GM23248 (cell line): ENCODE data around the gene PSD4. TPM values are rescaled to one million over a fixed set of nuclear protein-coding genes. Genes with fewer than 3 reads are reported as not detected.
A peak's percentile ranks its signal among the peaks of the same experiment; 100 is the strongest.

ENCODE experiments used
- DNase-seq: peaks from one replicate; pipeline ENCODE4 v3.0.0-alpha.2; 2015
- H2AFZ ChIP-seq: fragments of 200-600 bp; sonication (generic); 2 replicates; pipeline ENCODE4 v1.6.1; 2016; ENCODE audit warnings: antibody characterized with exemption
- H3F3A ChIP-seq: fragments of 200-600 bp; sonication (generic); 2 replicates; pipeline ENCODE4 v1.6.1; 2016; ENCODE audit warnings: mild to moderate bottlenecking, antibody characterized with exemption, mixed run types; ENCODE audit not compliant: insufficient read depth
- H3K27ac ChIP-seq: fragments of 200-600 bp; sonication (generic); 2 replicates; pipeline ENCODE4 v1.5.1; 2016; ENCODE audit warnings: mild to moderate bottlenecking
- H3K27me3 ChIP-seq: fragments of 200-600 bp; sonication (generic); replicated peaks from 2 replicates; pipeline ENCODE4 v1.6.1; 2016; ENCODE audit warnings: mild to moderate bottlenecking; ENCODE audit not compliant: insufficient read depth
- H3K36me3 ChIP-seq: fragments of 200-600 bp; sonication (generic); 2 replicates; pipeline ENCODE4 v1.6.1; 2016; ENCODE audit warnings: low read depth, mild to moderate bottlenecking
- H3K4me1 ChIP-seq: fragments of 200-600 bp; sonication (generic); 2 replicates; pipeline ENCODE4 v1.6.1; 2016; ENCODE audit warnings: mild to moderate bottlenecking; ENCODE audit not compliant: insufficient read depth
- H3K4me2 ChIP-seq: fragments of 200-600 bp; sonication (generic); one replicate; pipeline ENCODE4 v1.6.1; 2016; ENCODE audit warnings: mild to moderate bottlenecking; ENCODE audit not compliant: unreplicated experiment
- H3K4me3 ChIP-seq: fragments of 200-600 bp; sonication (generic); 2 replicates; pipeline ENCODE4 v1.5.1; 2016; ENCODE audit warnings: mild to moderate bottlenecking
- H3K79me2 ChIP-seq: fragments of 200-600 bp; sonication (generic); 2 replicates; pipeline ENCODE4 v1.6.1; 2016; ENCODE audit warnings: mild to moderate bottlenecking; ENCODE audit not compliant: insufficient read depth
- H3K9ac ChIP-seq: fragments of 200-600 bp; sonication (generic); 2 replicates; pipeline ENCODE4 v1.6.1; 2016; ENCODE audit warnings: mild to moderate bottlenecking
- H3K9me2 ChIP-seq: fragments of 200-600 bp; sonication (generic); 2 replicates; pipeline ENCODE4 v1.6.1; 2016; ENCODE audit warnings: mixed run types, mild to moderate bottlenecking, moderate library complexity; ENCODE audit not compliant: insufficient read depth
- H3K9me3 ChIP-seq: fragments of 200-600 bp; sonication (generic); one replicate; pipeline ENCODE4 v1.6.1; 2017; ENCODE audit warnings: low read depth
- H4K20me1 ChIP-seq: fragments of 200-600 bp; sonication (generic); 2 replicates; pipeline ENCODE4 v1.6.0; 2016; ENCODE audit not compliant: insufficient read depth
- EZH2 ChIP-seq: fragments of 200-600 bp; sonication (generic); IDR thresholded peaks from 2 replicates; pipeline ENCODE4 v1.6.1; 2018; ENCODE audit warnings: antibody characterized with exemption, mild to moderate bottlenecking; ENCODE audit not compliant: insufficient read depth, poor library complexity, severe bottlenecking
- EZH2phosphoT487 ChIP-seq: fragments of 200-600 bp; sonication (generic); IDR thresholded peaks from 2 replicates; pipeline ENCODE4 v1.6.1; 2018; ENCODE audit warnings: antibody characterized with exemption, moderate library complexity, mild to moderate bottlenecking, low read depth; ENCODE audit not compliant: insufficient read depth
- WGBS, 2 experiments: methylation state at CpG; one replicate each; pipeline ENCODE4 v1.1.6; 2015 to 2017; ENCODE audit warnings: low lambda C conversion rate in 2 of 2, low coverage in 1 of 2; ENCODE audit errors: missing lambda C conversion rate in 2 of 2; 5-methylcytosine and 5-hydroxymethylcytosine counted together
- in situ Hi-C: fragments of 300-500 bp; cut with MboI; formaldehyde crosslinking; loops from 2 replicates; pipeline ENCODE4 v1.15.0; 2020
- polyA plus RNA-seq: library from polyadenylated mRNA; unstranded; fragments of >200 nt; fragmentation: Nextera tagmentation; extraction: Ambion mirVana; gene quantifications from 2 replicates; pipeline ENCODE4 v1.2.1, GENCODE V29; 2016
- total RNA-seq: library from RNA; depleted of rRNA; stranded (reverse); fragments of >200 nt; shearing (Covaris generic); gene quantifications from 2 replicates; pipeline ENCODE4 v1.2.3, GENCODE V29; 2014

PSD4 gene
- total and polyA plus RNA-seq, 2 experiments from 2014 or later, result 1.1 to 6.1 TPM

GRCh38 chr2:113216891-113217454 lies 43.2 kb downstream of the PSD4 start:
- Histone ChIP-seq H3K79me2 (no peaks in the 10 kb centered on the region), H3K36me3 (no peaks in the 10 kb centered on the region), H3K9me3 (no peaks in the 10 kb centered on the region), H3K9me2 (no peaks in the 10 kb centered on the region), H3K9ac (no peak overlapping the region), H3K27ac (no peak overlapping the region), H3K27me3 (no peaks in the 10 kb centered on the region), H3F3A (no peaks in the 10 kb centered on the region), H4K20me1 (no peaks in the 10 kb centered on the region), H3K4me1 (peaks cover 13% of the 10 kb centered on the region), H3K4me3 (no peak overlapping the region), H3K4me2 (no peak overlapping the region), H2AFZ (no peak overlapping the region)
- DNase-seq, result no peak
- no peak for TF ChIP-seq EZH2phosphoT487
- no peak for TF ChIP-seq EZH2
- 77 to 80% methylated on average over 6 of the region's 6 CpGs for WGBS, 2 experiments
- in situ Hi-C loops, result no loop called here

DNA sequence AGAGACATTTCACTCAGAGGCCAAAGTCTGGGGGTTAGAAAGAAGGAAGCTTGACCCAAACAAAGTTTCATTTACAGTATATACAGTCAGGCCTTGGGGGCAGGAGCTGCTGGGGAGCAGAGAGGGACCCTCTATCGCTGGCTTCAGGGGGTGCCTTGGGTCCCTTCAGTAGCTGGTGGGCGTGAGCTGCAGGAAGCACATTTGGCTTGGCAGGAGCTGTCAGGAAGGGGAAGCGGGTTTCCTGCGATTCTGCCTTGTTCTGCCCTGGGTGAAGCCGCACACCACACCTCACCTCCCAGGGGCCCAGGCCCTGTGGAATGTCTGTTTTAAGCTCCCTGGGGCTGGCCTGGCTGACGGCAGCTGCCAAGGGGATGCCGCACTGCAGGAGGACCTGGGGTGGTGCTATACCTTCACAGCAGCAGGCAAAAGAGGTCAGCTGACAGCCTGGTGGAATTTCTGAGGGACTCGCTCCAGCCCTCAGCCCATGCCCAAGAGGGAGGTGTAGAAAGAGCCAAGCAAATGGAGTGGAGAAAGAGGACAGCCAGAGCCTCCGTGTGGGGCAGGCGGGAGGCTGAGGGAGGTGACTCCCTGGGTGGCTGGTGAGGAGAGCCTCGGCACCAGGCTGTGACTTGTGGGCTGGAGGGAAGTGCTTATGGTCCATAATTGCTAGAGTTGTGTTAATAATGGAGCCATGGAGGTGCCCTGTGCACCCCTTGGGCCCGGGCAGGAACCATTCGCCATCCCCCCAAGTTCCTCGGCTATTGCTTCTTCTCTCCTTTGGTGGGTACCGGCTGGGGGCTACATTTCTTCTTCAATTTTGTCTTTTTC lies 43.9 kb downstream of the PSD4 start:
- Histone ChIP-seq H2AFZ (no peak overlapping the region), H3K36me3 (no peaks in the 10 kb centered on the region)

DNA sequence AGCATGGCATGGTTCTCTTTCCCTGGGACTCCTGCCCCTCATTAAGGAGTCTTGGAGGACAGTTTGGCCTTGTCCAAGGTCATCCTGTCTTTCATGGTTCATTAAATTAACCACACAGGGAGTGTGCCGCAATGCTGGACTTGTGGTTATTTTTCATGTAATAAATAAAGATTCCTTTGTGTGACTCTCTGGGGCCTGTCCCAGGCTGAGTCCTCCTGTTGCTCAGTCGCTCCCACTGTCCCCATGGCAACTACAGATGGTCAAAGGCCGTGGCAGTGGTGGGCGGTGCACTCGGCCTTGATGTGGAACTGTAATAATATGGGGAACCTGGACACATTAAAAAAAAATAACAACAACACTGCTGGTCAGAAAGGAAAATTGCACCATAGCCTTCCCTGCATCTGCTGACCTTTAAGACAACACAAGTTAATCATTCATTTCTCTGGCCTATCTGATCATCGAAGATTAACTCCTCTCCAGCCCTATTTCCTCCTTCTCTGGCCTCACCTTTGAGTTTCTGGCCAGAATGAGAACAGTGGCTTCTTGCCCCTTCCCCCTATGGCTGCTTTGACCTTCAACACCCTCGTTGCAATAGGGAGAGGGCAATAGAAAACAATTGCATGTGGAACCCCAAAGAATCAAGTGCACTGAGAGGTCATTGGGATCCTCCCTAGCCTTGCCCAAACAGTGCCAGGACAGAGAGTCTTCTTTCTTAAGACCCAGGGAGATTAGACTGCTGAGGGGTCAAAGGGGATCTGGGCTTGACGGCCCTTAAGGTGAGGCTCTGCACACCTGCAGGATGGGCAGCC lies 44.7 kb downstream of the PSD4 start:
- H3K4me1 ChIP-seq, result peaks cover 10% of the 10 kb centered on the region; the same call in 1 of the 2 replicates
- 83 to 84% methylated on average over 8 of the region's 8 CpGs for WGBS, 2 experiments
- no peak for TF ChIP-seq EZH2
- TF ChIP-seq EZH2phosphoT487, result no peak
- H3K4me3 ChIP-seq, result no peak overlapping the region
- peak; percentile 55 for DNase-seq
- H2AFZ ChIP-seq, result no peak overlapping the region
- H3K27ac ChIP-seq, result peak overlapping the region; percentile 35; the same call in 1 of the 2 replicates
- H3K79me2 ChIP-seq, result no peaks in the 10 kb centered on the region
- no peaks in the 10 kb centered on the region for H3K36me3 ChIP-seq
- H3K9me2 ChIP-seq, result no peaks in the 10 kb centered on the region
- no peaks in the 10 kb centered on the region for H4K20me1 ChIP-seq
- no peak overlapping the region for H3K4me2 ChIP-seq
- no peak overlapping the region for H3K9ac ChIP-seq
- no peaks in the 10 kb centered on the region for H3F3A ChIP-seq
- no peaks in the 10 kb centered on the region for H3K9me3 ChIP-seq
- in situ Hi-C loops, result no loop called here
- H3K27me3 ChIP-seq, result no peaks in the 10 kb centered on the region

More for the DNA sequence above, 43.9 kb downstream of the PSD4 start:
- DNase-seq, result no peak
- H3K9me3 ChIP-seq, result no peaks in the 10 kb centered on the region
- H3K9me2 ChIP-seq, result no peaks in the 10 kb centered on the region
- no peak overlapping the region for H3K9ac ChIP-seq
- no peaks in the 10 kb centered on the region for H3K27me3 ChIP-seq
- no peaks in the 10 kb centered on the region for H3K79me2 ChIP-seq
- in situ Hi-C loops, result no loop called here
- no peak overlapping the region for H3K4me2 ChIP-seq
- H3K4me3 ChIP-seq, result no peak overlapping the region
- no peaks in the 10 kb centered on the region for H3F3A ChIP-seq
- H3K27ac ChIP-seq, result no peak overlapping the region
- H3K4me1 ChIP-seq, result peaks cover 10% of the 10 kb centered on the region; the same call in 1 of the 2 replicates
- WGBS, 2 experiments, result 96% methylated on average over 15 of the region's 15 CpGs
- no peak for TF ChIP-seq EZH2phosphoT487
- no peak for TF ChIP-seq EZH2
- no peaks in the 10 kb centered on the region for H4K20me1 ChIP-seq

DNA sequence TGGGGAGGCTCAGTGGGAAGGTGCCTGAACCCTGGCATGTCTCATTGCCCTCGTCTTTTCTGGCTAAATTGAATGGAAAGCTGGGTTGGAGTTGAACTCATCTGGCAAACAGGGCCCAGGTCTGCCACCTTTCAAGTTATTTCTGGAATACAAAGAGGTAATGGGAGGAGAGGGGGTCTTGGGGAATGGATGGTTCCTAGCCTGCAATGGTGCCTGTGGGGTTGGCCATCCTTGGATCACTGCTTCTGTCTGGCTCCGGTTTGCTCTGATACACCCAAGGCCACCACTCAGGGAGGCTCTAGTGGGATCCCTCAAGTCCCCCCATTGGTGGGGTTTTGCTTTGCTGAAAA lies 45.3 kb downstream of the PSD4 start:
- TF ChIP-seq EZH2phosphoT487 (no peak), EZH2 (no peak)
- Histone ChIP-seq H3K9me2 (0 out of 2 replicates have a peak, but pooled peaks cover 2% of the 10 kb centered on the region), H3K9me3 (no peaks in the 10 kb centered on the region), H3K79me2 (no peaks in the 10 kb centered on the region), H2AFZ (no peak overlapping the region), H3F3A (no peaks in the 10 kb centered on the region), H4K20me1 (no peaks in the 10 kb centered on the region), H3K4me2 (no peak overlapping the region), H3K36me3 (no peaks in the 10 kb centered on the region), H3K4me1 (peaks cover 10% of the 10 kb centered on the region; the same call in 1 of the 2 replicates), H3K9ac (no peak overlapping the region), H3K27me3 (no peaks in the 10 kb centered on the region), H3K4me3 (no peak overlapping the region), H3K27ac (no peak overlapping the region)
- in situ Hi-C loops, result no loop called here
- 75 to 86% methylated on average over 2 of the region's 2 CpGs for WGBS, 2 experiments
- no peak for DNase-seq
